Lower lobe of right lung (tissue), 2 donors: ENCODE results near the gene IGF1. TPM values are rescaled to one million over a fixed set of nuclear protein-coding genes. Genes with fewer than 3 reads are reported as not detected.
A peak's percentile ranks its signal among the peaks of the same experiment; 100 is the strongest.

ENCODE experiments used
- ATAC-seq, 2 donors: fragments of 200-7000 bp; cut with Tn5 transposase; one replicate each; pipeline ENCODE4 v1.9.1; 2020 to 2022; ENCODE audit warnings: mild to moderate bottlenecking in 2 of 2, moderate library complexity in 2 of 2
- DNase-seq: peaks from one replicate; pipeline ENCODE4 v3.0.0-alpha.2; 2020
- H3K27ac ChIP-seq: fragments of 200-600 bp; one replicate; pipeline ENCODE4 v1.8.0; 2022
- H3K27me3 ChIP-seq: fragments of 200-600 bp; one replicate; pipeline ENCODE4 v1.8.0; 2022; ENCODE audit warnings: low read depth
- H3K36me3 ChIP-seq: fragments of 200-600 bp; one replicate; pipeline ENCODE4 v1.8.0; 2022; ENCODE audit warnings: mild to moderate bottlenecking
- H3K4me1 ChIP-seq: fragments of 200-600 bp; one replicate; pipeline ENCODE4 v1.8.0; 2022
- H3K4me3 ChIP-seq: fragments of 200-600 bp; one replicate; pipeline ENCODE4 v1.8.0; 2022; ENCODE audit warnings: mild to moderate bottlenecking
- H3K9me3 ChIP-seq: fragments of 200-600 bp; one replicate; pipeline ENCODE4 v1.8.0; 2022
- intact Hi-C: fragments of 100-400 bp; cut with DNase I; formaldehyde crosslinking; loops from one replicate; pipeline ENCODE4 v1.11.0; 2022
- total RNA-seq: library from RNA; stranded (reverse); fragmentation: NEBNext Ultra II Directional; extraction: Animal tissue kit (Norgen Biotek cat#: 25700); gene quantifications from one replicate; pipeline ENCODE4 v1.2.1, GENCODE V29; 2021
- TF ChIP-seq, protein P1 (sequence below): fragments of 200-600 bp; IDR thresholded peaks from one replicate; pipeline ENCODE4 v1.8.0; 2022; ENCODE audit warnings: antibody characterized with exemption, mild to moderate bottlenecking
- donor health status: DM: no; HTN: yes; CAD: no; lungs with severe emphysema.

The IGF1 gene
- total RNA-seq, 1 donor from 2014 or later = 16.9 TPM

- no peak for ATAC-seq
- TF ChIP-seq, protein P1, sequence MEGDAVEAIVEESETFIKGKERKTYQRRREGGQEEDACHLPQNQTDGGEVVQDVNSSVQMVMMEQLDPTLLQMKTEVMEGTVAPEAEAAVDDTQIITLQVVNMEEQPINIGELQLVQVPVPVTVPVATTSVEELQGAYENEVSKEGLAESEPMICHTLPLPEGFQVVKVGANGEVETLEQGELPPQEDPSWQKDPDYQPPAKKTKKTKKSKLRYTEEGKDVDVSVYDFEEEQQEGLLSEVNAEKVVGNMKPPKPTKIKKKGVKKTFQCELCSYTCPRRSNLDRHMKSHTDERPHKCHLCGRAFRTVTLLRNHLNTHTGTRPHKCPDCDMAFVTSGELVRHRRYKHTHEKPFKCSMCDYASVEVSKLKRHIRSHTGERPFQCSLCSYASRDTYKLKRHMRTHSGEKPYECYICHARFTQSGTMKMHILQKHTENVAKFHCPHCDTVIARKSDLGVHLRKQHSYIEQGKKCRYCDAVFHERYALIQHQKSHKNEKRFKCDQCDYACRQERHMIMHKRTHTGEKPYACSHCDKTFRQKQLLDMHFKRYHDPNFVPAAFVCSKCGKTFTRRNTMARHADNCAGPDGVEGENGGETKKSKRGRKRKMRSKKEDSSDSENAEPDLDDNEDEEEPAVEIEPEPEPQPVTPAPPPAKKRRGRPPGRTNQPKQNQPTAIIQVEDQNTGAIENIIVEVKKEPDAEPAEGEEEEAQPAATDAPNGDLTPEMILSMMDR = no peak
- Histone ChIP-seq H3K27me3 (no peaks in the 10 kb centered on the region), H3K27ac (no peak overlapping the region), H3K36me3 (no peaks in the 10 kb centered on the region), H3K9me3 (no peaks in the 10 kb centered on the region), H3K4me3 (no peak overlapping the region), H3K4me1 (peaks cover 6% of the 10 kb centered on the region)
- DNase-seq = no peak
- intact Hi-C loops = no loop called here
Observed at GRCh38 chr12:102487226-102487625, 6.9 kb upstream of the IGF1 start.

- no peak for DNase-seq
- intact Hi-C loops = no loop called here
- ATAC-seq = no peak
- H3K4me3 ChIP-seq = no peak overlapping the region
- H3K27ac ChIP-seq = no peak overlapping the region
- no peaks in the 10 kb centered on the region for H3K27me3 ChIP-seq
- H3K4me1 ChIP-seq = peaks cover 6% of the 10 kb centered on the region
- TF ChIP-seq, protein P1 = no peak
- no peaks in the 10 kb centered on the region for H3K36me3 ChIP-seq
- H3K9me3 ChIP-seq = no peaks in the 10 kb centered on the region
Observed at GRCh38 chr12:102486153-102486552, 5.8 kb upstream of the IGF1 start.

DNA sequence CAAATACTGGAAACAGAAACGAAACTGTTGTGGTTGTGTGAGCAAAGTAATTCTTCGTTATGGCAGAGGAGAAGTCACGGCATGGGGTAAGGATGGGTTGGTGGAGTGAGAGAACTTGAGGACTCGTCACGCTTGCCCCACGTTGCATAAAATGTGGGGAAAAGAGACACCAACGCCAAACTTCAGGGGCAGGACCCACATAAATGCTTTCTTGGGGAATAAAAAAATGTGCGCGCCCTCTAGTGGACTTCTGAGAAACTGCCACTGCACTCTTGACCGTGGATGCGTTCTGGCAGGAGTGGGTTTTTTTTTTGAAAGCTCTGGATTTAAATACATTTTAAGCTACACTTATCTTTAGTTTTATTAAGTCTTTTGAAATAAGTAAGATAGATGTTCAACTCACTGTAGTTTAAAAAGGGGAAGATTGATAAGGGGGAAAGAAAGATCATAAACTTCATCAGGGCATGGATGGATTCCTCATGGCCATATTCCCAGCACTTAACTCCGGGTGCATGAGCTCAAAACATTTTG lies 4.1 kb upstream of the IGF1 start:
- peak; percentile 50 for DNase-seq
- intact Hi-C loops = loop anchor here (5.0 kb wide), 1 partner anchor 542 kb away; no protein-coding TSS in a partner anchor
- Histone ChIP-seq H3K27me3 (no peaks in the 10 kb centered on the region), H3K9me3 (no peaks in the 10 kb centered on the region), H3K4me3 (peak overlapping the region; percentile 30), H3K27ac (peak overlapping the region; percentile 61), H3K4me1 (peaks cover 18% of the 10 kb centered on the region), H3K36me3 (no peaks in the 10 kb centered on the region)
- TF ChIP-seq, protein P1 = peak; percentile 92
- ATAC-seq = peak; percentile 64 to 70

DNA sequence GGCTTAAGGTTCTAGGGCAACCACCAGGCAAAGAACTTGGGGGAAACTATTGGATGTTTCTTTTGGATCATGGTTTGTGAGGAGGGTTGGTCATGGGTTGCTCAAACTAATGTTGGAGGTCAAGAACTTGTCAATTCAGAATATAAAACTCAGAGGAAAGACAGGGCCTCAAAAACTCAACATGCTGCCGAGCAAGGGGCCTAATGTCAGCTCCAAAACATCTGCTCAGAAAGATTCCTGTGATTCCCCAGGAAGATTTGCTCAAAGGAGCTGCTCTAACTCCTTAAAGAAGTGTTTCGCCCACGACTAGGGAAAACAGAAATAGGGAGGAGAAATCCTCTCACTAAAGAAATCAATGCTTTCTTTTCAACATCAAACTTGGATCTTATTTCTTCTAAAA lies 3.7 kb upstream of the IGF1 start:
- TF ChIP-seq, protein P1 = no peak
- no peak for ATAC-seq
- no peak for DNase-seq
- H3K27me3 ChIP-seq = no peaks in the 10 kb centered on the region
- H3K27ac ChIP-seq = peak overlapping the region; percentile 61
- no peaks in the 10 kb centered on the region for H3K36me3 ChIP-seq
- peak overlapping the region; percentile 30 for H3K4me3 ChIP-seq
- H3K4me1 ChIP-seq = peaks cover 23% of the 10 kb centered on the region
- intact Hi-C loops = loop anchor here (5.0 kb wide), 1 partner anchor 542 kb away; no protein-coding TSS in a partner anchor
- H3K9me3 ChIP-seq = no peaks in the 10 kb centered on the region

DNA sequence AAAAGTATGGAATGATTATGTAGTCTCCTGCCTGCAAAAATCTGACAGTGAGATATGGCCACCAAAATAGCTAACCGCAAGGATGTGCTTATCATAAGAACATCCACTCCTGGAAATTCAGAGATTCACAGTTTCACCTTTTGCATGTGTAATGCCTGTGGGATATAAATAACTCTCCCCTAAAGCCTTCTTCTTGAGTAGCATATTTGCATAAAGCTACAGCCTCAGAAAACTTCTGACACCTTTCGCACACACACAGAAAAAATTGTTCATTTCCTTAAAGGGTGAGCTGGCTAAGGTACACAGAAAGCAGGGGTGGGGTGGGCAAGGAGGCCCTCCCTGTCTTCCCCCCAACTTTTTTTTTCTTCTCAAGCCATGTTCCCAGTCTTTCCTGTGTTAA lies 3.1 kb upstream of the IGF1 start:
- no peak overlapping the region for H3K4me3 ChIP-seq
- intact Hi-C loops = loop anchor here (5.0 kb wide), 1 partner anchor 541 kb away; no protein-coding TSS in a partner anchor
- no peak for ATAC-seq
- TF ChIP-seq, protein P1 = no peak
- peaks cover 28% of the 10 kb centered on the region for H3K4me1 ChIP-seq
- peak overlapping the region; percentile 61 for H3K27ac ChIP-seq
- H3K36me3 ChIP-seq = no peaks in the 10 kb centered on the region
- H3K9me3 ChIP-seq = no peaks in the 10 kb centered on the region
- DNase-seq = no peak
- no peaks in the 10 kb centered on the region for H3K27me3 ChIP-seq
